Stimulated activated CD8-positive, alpha-beta memory T cell treated with anti-CD3 and anti-CD28 coated beads, Interleukin-4, amount 100 ng/mL, for 4 hours (primary cell): ENCODE results near the gene BBLN.
"Not testable (repeated sequence)": the region's sequence is repeated elsewhere in the genome, so short reads cannot be mapped to it uniquely, and the experiment has no call there.

Experiments used
- DNase-seq, 2 donors: peaks; one replicate each; pipeline ENCODE4 v3.0.0-alpha.2; 2020; ENCODE audit warnings: low read depth in 2 of 2, low spot score in 1 of 2

BBLN gene

GRCh38 chr9:128162215-128163026 lies 2.4 kb downstream of the BBLN start:
- no peak for DNase-seq

DNA sequence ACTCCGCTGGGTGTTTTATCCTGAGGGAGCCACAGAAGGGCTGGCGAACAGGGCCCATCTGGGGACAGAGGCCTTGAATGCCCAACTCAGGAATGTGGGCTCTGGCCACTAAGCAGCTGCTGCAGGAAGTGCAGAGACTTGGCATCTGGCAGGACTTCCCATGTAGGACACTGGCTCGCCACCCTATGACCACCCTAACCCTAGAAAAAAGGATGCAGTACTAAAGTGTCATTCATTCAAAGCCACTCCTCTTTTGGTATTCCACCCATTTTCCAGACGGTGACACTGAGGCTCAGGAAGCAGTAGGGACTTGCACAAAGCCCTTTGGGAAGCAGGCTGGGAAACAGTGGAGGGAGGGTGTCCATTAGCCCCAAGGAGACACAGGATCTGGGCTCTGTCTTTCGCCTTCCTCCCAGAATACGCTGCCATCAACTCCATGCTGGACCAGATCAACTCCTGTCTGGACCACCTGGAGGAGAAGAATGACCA lies 3.0 kb downstream of the BBLN start:
- DNase-seq: no peak

DNA sequence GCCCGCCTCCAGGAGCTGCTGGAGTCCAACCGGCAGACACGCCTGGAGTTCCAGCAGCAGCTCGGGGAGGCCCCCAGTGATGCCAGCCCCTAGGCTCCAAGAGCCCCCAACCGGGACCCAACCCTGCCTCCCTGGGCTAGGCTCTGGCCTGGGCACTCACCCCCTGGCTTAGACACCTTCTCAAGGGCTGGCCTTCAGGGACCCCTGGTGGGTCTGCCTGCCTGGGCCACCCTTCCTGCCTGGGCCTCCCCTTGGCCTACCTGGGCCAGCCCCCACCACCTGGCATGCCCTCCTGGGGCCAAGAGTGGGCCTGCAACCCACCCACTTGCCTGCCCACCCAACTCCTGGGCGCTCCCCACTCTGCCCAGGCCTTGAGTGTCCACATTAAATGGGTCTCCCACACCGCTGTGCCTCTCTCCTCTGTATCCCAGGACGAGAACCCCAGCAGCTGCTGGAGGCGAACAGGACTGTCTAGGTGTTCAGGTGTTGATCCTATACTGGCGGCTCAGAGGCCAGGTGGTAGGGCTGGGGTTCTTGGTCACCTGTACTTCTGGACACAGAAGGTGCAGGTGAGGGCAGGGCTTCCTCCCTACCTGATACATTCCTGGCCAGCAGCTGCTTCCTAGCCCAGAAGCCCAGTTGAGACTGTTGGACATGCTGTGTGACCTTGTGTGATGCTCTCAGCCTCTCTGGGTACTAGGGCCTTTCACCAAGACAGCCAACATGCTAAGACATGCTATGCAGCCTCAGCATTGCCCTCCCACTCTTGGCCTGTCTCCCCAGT lies 3.6 kb downstream of the BBLN start:
- no peak for DNase-seq

- DNase-seq: no peak
Measured at GRCh38 chr9:128164307-128164885, 4.3 kb downstream of the BBLN start.

- no peak for DNase-seq
Measured at GRCh38 chr9:128166169-128166568, 6.1 kb downstream of the BBLN start.

- DNase-seq: no peak
Measured at GRCh38 chr9:128167209-128167608, 7.1 kb downstream of the BBLN start.

GRCh38 chr9:128168731-128169308 lies 8.8 kb downstream of the BBLN start:
- no peak for DNase-seq

DNA sequence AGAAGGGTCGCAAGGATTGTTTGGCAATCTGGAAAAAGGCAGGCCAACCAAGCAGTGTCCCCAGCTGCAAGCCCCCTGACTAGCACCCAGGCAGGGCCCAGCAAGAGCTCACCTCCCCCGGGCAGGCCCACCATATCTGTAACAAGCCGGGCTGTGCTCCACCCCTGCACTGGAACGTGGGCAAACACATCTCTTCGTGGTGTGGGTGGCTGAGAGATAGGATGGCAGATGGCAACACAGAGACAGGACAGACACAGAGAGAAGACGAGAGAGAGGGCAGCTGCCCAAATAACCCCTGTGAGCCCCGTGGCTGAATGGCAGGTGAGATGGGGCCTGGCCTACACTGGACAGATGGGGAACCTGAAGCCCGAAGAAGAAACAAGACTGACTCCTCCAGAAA lies 9.4 kb downstream of the BBLN start:
- DNase-seq: no peak

- no peak for DNase-seq
Measured at GRCh38 chr9:128169925-128170324, 9.9 kb downstream of the BBLN start.

DNA sequence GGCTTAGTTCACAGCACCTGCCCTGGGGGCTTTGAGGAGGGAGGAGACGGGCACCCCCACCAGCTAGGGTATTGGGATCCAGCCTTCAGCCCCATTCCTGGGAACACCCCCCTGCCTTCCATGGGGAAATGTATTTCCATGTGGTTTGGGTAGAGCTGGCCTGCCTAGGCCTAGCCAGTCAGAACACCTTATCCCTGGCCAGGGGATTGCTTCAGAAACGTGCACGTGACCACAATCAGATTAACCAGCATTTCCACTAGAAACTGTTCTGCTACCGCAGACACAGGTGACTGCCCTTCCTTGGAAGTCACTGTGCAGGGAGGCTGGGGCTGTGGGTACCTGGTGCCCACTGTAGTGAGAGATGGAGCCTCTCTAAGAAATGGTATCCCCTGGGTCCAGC lies 14.0 kb downstream of the BBLN start:
- DNase-seq: no peak

GRCh38 chr9:128175102-128175563 lies 15.1 kb downstream of the BBLN start:
- DNase-seq: no peak

DNA sequence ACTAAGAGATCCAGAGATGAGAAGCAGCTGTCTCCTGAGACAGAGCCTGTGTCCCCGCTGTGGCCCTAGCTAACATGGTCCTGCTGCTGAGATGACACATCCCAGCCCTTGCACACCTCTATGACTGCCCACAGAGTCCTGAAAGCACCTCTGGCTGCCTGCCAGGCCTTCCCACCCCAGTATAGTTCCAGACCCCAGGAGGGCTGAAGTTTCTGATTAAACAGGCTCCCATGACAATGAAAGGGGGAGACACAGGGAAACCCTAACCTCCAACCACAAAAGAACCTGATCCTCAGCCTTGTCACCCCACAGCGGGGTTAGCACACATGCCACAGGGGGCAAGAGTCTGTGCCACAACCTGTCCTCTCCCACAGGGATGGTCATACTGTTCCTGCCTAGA lies 15.7 kb downstream of the BBLN start:
- DNase-seq: no peak

- no peak for DNase-seq
Measured at GRCh38 chr9:128178806-128179431, 18.9 kb downstream of the BBLN start.

GRCh38 chr9:128180001-128180400 lies 19.9 kb downstream of the BBLN start:
- DNase-seq: no peak

DNA sequence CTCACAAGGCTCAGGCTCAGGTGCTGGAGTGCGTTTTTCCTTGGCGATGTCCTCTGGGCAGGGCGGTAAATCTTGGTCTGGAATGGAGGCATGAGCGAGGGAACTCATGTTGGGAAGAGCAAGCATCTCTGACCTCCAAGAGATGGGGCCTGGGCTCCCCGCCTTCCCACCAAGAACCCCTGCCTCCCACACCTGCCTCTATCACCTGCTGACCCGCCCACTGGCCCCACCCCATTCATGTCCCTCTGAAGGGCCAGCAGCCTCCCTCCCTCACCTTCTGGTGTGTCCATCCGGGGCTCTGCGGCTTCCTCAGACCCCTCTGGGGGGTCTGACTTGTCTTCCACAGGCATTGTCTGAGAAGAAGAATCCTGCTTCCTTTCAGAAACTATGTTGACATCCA lies 20.4 kb downstream of the BBLN start:
- DNase-seq: no peak

DNA sequence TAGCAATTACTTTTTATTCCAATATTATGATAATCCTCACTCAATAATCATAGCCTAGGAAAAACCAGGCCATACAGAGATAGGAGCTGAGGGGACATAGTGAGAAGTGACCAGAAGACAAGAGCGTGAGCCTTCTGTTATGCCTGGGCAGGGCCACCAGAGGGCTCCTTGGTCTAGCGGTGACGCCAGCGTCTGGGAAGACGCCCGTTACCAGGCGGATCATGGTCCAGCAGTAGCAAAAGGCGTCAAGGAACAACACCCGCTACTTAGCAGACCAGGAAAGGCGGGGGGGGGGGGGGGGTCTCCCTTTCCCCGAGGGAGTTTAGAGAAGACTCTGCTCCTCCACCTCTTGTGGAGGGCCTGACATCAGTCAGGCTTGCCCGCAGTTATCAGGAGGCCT lies 21.4 kb downstream of the BBLN start:
- DNase-seq: not testable (repeated sequence)

DNA sequence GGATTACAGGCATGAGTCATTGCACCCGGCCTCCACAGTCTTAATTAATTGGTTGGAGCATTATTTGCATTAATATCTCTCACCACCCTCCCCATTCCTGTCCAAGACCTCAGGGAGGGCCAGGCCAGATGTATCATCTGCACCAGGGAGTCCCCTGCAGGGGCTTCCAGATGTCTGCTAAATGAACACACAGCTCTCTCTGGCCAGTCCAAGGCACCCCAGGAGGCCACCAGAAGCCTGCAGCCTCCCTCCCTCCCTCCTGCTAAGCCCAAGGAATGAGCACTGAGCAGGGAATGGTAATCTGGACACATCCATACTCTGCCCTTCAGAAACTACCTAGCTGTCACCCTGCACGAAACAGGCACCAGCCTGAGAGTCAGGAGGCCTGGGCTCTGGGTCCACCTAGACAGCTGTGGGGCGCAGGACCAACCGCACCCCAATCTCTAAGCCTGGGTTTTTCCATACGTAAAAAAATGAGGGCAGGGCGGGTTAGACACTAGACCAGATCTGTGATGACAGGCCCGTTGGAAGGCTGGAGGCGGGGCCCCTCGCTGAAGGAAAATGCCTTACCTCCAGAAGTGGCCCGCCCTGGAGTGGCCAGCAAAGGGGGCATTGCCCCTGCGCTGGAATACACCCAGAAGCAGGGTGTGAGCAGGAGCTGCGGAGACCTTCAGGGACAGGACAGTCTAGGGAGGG lies 23.0 kb downstream of the BBLN start:
- no peak for DNase-seq

- DNase-seq: no peak
Measured at GRCh38 chr9:128185979-128186965, 26.2 kb downstream of the BBLN start.

GRCh38 chr9:128187361-128187760 lies 27.3 kb downstream of the BBLN start:
- no peak for DNase-seq
